Neural progenitor cell (in vitro differentiated cells): ENCODE data around the gene FOXC2.

Experiments used
- EZH2 ChIP-seq: fragments of 200-600 bp; sonication (generic); IDR thresholded peaks from 2 replicates; pipeline ENCODE4 v1.6.1; 2017; ENCODE audit warnings: antibody characterized with exemption, mild to moderate bottlenecking, moderate library complexity
- TF ChIP-seq, protein P1 (sequence below): fragments of 200-600 bp; sonication (generic); IDR thresholded peaks from 2 replicates; pipeline ENCODE4 v1.5.1; 2017; ENCODE audit warnings: antibody characterized with exemption, mild to moderate bottlenecking

GRCh38 chr16:86555704-86556075 lies 10.9 kb upstream of the FOXC2 start:
- TF ChIP-seq, protein P1, sequence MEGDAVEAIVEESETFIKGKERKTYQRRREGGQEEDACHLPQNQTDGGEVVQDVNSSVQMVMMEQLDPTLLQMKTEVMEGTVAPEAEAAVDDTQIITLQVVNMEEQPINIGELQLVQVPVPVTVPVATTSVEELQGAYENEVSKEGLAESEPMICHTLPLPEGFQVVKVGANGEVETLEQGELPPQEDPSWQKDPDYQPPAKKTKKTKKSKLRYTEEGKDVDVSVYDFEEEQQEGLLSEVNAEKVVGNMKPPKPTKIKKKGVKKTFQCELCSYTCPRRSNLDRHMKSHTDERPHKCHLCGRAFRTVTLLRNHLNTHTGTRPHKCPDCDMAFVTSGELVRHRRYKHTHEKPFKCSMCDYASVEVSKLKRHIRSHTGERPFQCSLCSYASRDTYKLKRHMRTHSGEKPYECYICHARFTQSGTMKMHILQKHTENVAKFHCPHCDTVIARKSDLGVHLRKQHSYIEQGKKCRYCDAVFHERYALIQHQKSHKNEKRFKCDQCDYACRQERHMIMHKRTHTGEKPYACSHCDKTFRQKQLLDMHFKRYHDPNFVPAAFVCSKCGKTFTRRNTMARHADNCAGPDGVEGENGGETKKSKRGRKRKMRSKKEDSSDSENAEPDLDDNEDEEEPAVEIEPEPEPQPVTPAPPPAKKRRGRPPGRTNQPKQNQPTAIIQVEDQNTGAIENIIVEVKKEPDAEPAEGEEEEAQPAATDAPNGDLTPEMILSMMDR: no peak
- TF ChIP-seq EZH2: no peak
